HG03025 (cell line): ENCODE measurements around the gene FNDC3A.

Source experiments
- ATAC-seq: cut with Tn5 transposase; IDR thresholded peaks from one replicate; pipeline ENCODE4 v1.9.1; 2021; ENCODE audit warnings: mild to moderate bottlenecking, moderate library complexity; ENCODE audit not compliant: unreplicated experiment, low FRiP score

Gene FNDC3A

GRCh38 chr13:49213539-49213938, 237.8 kb downstream of the FNDC3A start:
- no peak for ATAC-seq

- ATAC-seq: no peak
Measured at GRCh38 chr13:49213997-49214916, 238.5 kb downstream of the FNDC3A start.

GRCh38 chr13:49214917-49215376, 239.2 kb downstream of the FNDC3A start:
- ATAC-seq: no peak

GRCh38 chr13:49216334-49216733, 240.6 kb downstream of the FNDC3A start:
- no peak for ATAC-seq

- ATAC-seq: no peak
Measured at GRCh38 chr13:49217962-49218492, 242.3 kb downstream of the FNDC3A start.

GRCh38 chr13:49218493-49219051, 242.9 kb downstream of the FNDC3A start:
- no peak for ATAC-seq

- no peak for ATAC-seq
Measured at GRCh38 chr13:49219647-49220035, 243.9 kb downstream of the FNDC3A start.

GRCh38 chr13:49220036-49220855, 244.5 kb downstream of the FNDC3A start, which contains the start of gene MLNR:
TSS of gene MLNR (plus strand) at chr13:49220338. CDS start at chr13:49220338, 0 bp downstream.
- ATAC-seq: no peak

- no peak for ATAC-seq
Measured at GRCh38 chr13:49220856-49221589, 245.3 kb downstream of the FNDC3A start.

GRCh38 chr13:49221590-49221965, 245.9 kb downstream of the FNDC3A start:
- ATAC-seq: no peak

- no peak for ATAC-seq
Measured at GRCh38 chr13:49225223-49226042, 249.7 kb downstream of the FNDC3A start.

GRCh38 chr13:49226613-49227012, 250.9 kb downstream of the FNDC3A start:
- no peak for ATAC-seq

- ATAC-seq: no peak
Measured at GRCh38 chr13:49234741-49235140, 259.0 kb downstream of the FNDC3A start.

GRCh38 chr13:49235856-49236431, 260.2 kb downstream of the FNDC3A start:
- ATAC-seq: no peak

GRCh38 chr13:49238621-49239020, 262.9 kb downstream of the FNDC3A start:
- no peak for ATAC-seq

- no peak for ATAC-seq
Measured at GRCh38 chr13:49240017-49240416, 264.3 kb downstream of the FNDC3A start.

GRCh38 chr13:49241296-49241695, 265.6 kb downstream of the FNDC3A start:
- no peak for ATAC-seq

- ATAC-seq: no peak
Measured at GRCh38 chr13:49245101-49245500, 269.4 kb downstream of the FNDC3A start.
